Calu3 (cell line): Measurements from ENCODE around the gene SLC12A5. TPM values are rescaled to one million over a fixed set of nuclear protein-coding genes. Genes with fewer than 3 reads are reported as not detected.

Source experiments
- BruUV-seq: library from RNA; stranded (reverse); fragments of 400-500 nt; replicated peaks from 2 replicates; lab custom pipeline; 2021; lab: Mats Ljungman, UMichigan
- CTCF ChIA-PET: fragments of 300-600 bp; sonication (Branson Sonifier 250); formaldehyde crosslinking; loops from one replicate; lab custom pipeline; 2022; ENCODE audit warnings: antibody characterized with exemption; lab: Charles Lee
- DNase-seq: peaks from one replicate; pipeline ENCODE4 v3.0.0; 2022
- H3K27ac Mint-ChIP-seq: one replicate; pipeline ENCODE4 v1.8.0; 2022; ENCODE audit warnings: mixed read lengths; ENCODE audit not compliant: unreplicated experiment
- H3K27me3 Mint-ChIP-seq: one replicate; pipeline ENCODE4 v1.8.0; 2022; ENCODE audit warnings: mixed read lengths; ENCODE audit not compliant: unreplicated experiment
- H3K36me3 Mint-ChIP-seq: one replicate; pipeline ENCODE4 v1.8.0; 2022; ENCODE audit warnings: mild to moderate bottlenecking, moderate library complexity, mixed read lengths; ENCODE audit not compliant: insufficient read depth, unreplicated experiment
- H3K4me1 Mint-ChIP-seq: one replicate; pipeline ENCODE4 v1.8.0; 2022; ENCODE audit warnings: mild to moderate bottlenecking, low read depth, mixed read lengths; ENCODE audit not compliant: unreplicated experiment
- H3K4me3 Mint-ChIP-seq: one replicate; pipeline ENCODE4 v1.8.0; 2022; ENCODE audit warnings: mild to moderate bottlenecking, low read depth, moderate library complexity, mixed read lengths; ENCODE audit not compliant: unreplicated experiment
- H3K9me3 Mint-ChIP-seq: one replicate; pipeline ENCODE4 v1.8.0; 2022; ENCODE audit warnings: low read depth, mixed read lengths; ENCODE audit not compliant: unreplicated experiment
- CTCF ChIP-seq: fragments of 200-600 bp; IDR thresholded peaks from one replicate; pipeline ENCODE4 v1.8.0; 2022; ENCODE audit warnings: antibody characterized with exemption; ENCODE audit not compliant: unreplicated experiment
- intact Hi-C: fragments of 100-400 bp; cut with micrococcal nuclease; formaldehyde crosslinking; loops from one replicate; pipeline ENCODE4 v1.10.0; 2022; ENCODE audit not compliant: unreplicated experiment
- total RNA-seq: library from RNA; stranded (reverse); gene quantifications from 2 replicates; pipeline ENCODE4 v1.2.3, GENCODE V29; 2022

SLC12A5 gene
- total RNA-seq, 1 experiment from 2014 or later = 2.1 TPM

- DNase-seq = no peak
- CTCF ChIA-PET = interaction anchor here (1.2 kb wide), 1 partner anchor 16 kb away, joined by 10 read pairs; no protein-coding TSS in a partner anchor
- peaks cover 89% of the 10 kb centered on the region for H3K27me3 Mint-ChIP-seq
- no peaks in the 10 kb centered on the region for H3K36me3 Mint-ChIP-seq
- H3K27ac Mint-ChIP-seq = no peak overlapping the region
- no TSS peak for BruUV-seq
- H3K4me3 Mint-ChIP-seq = no peak overlapping the region
- H3K9me3 Mint-ChIP-seq = peaks cover 2% of the 10 kb centered on the region
- intact Hi-C loops = no loop called here
- H3K4me1 Mint-ChIP-seq = peaks cover 21% of the 10 kb centered on the region
- no peak for TF ChIP-seq CTCF
These were observed 22.1 kb upstream of the SLC12A5 start for GRCh38 chr20:46006964-46007363.

GRCh38 chr20:46007671-46008070 is 21.3 kb upstream of the SLC12A5 start:
- Mint-ChIP-seq H3K9me3 (peaks cover 2% of the 10 kb centered on the region), H3K27ac (no peak overlapping the region), H3K36me3 (no peaks in the 10 kb centered on the region), H3K4me3 (no peak overlapping the region), H3K4me1 (peaks cover 22% of the 10 kb centered on the region), H3K27me3 (peaks cover 96% of the 10 kb centered on the region)
- TF ChIP-seq CTCF = no peak
- intact Hi-C loops = no loop called here
- BruUV-seq = no TSS peak
- DNase-seq = no peak
- CTCF ChIA-PET = no interaction called here

GRCh38 chr20:46009816-46010215 is 19.2 kb upstream of the SLC12A5 start:
- CTCF ChIA-PET = interaction anchor here (1.1 kb wide), 1 partner anchor 23 kb away, joined by 3 read pairs; no protein-coding TSS in a partner anchor
- BruUV-seq = no TSS peak
- Mint-ChIP-seq H3K27ac (no peak overlapping the region), H3K36me3 (peaks cover 5% of the 10 kb centered on the region), H3K4me3 (peak overlapping the region; percentile 23), H3K4me1 (peaks cover 31% of the 10 kb centered on the region), H3K27me3 (peaks cover 97% of the 10 kb centered on the region), H3K9me3 (peaks cover 2% of the 10 kb centered on the region)
- intact Hi-C loops = no loop called here
- TF ChIP-seq CTCF = no peak
- no peak for DNase-seq

GRCh38 chr20:46010491-46011391 is 18.3 kb upstream of the SLC12A5 start:
- Mint-ChIP-seq H3K27ac (no peak overlapping the region), H3K36me3 (peaks cover 5% of the 10 kb centered on the region), H3K9me3 (peaks cover 2% of the 10 kb centered on the region), H3K4me1 (peaks cover 31% of the 10 kb centered on the region), H3K4me3 (peak overlapping the region; percentile 23), H3K27me3 (peaks cover 97% of the 10 kb centered on the region)
- DNase-seq = no peak
- no TSS peak for BruUV-seq
- CTCF ChIA-PET = interaction anchor here (4.0 kb wide), 1 partner anchor 24 kb away, joined by 26 read pairs; no protein-coding TSS in a partner anchor
- TF ChIP-seq CTCF = no peak
- intact Hi-C loops = no loop called here
